HepG2 (cell line): ENCODE results near the gene KRTAP12-4. TPM values are rescaled to one million over a fixed set of nuclear protein-coding genes. Genes with fewer than 3 reads are reported as not detected.

Experiments used
- ATF4 ChIP-seq, 2 experiments: fragments of 450-650 bp in 1 of 2; sonication (generic) in 1 of 2; formaldehyde crosslinking; IDR thresholded peaks; 2 replicates each; pipeline versions ENCODE4 v1.5.0 to v1.8.0; 2020 to 2022; ENCODE audit warnings: mild to moderate bottlenecking in 1 of 2, missing genetic modification reagents in 1 of 2
- ELF3 ChIP-seq: IDR thresholded peaks from 2 replicates; pipeline ENCODE4 v1.6.1; 2016; ENCODE audit warnings: missing genetic modification reagents, missing compliant biosample characterization
- FOXC1 ChIP-seq: sonication (generic); formaldehyde crosslinking; IDR thresholded peaks from 2 replicates; pipeline ENCODE4 v1.8.0; 2022; ENCODE audit warnings: mild to moderate bottlenecking, missing genetic modification reagents, borderline replicate concordance
- HNRNPL ChIP-seq: fragments of 200-400 bp; formaldehyde crosslinking; IDR thresholded peaks from 2 replicates; pipeline ENCODE4 v1.6.1; 2017; ENCODE audit warnings: mild to moderate bottlenecking, low read depth, low read length
- IKZF1 ChIP-seq: fragments of 450-650 bp; IDR thresholded peaks from 2 replicates; pipeline ENCODE4 v1.7.1; 2016
- JUN ChIP-seq: sonication (generic); formaldehyde crosslinking; IDR thresholded peaks from 2 replicates; pipeline ENCODE4 v1.4.0; 2020; ENCODE audit warnings: mild to moderate bottlenecking, missing genetic modification reagents
- MED1 ChIP-seq: sonication (generic); formaldehyde crosslinking; IDR thresholded peaks from 2 replicates; pipeline ENCODE4 v1.4.0; 2020; ENCODE audit warnings: missing genetic modification reagents
- NFRKB ChIP-seq: fragments of 450-650 bp; IDR thresholded peaks from 2 replicates; pipeline ENCODE4 v1.6.1; 2017
- NFYB ChIP-seq: sonication (generic); formaldehyde crosslinking; IDR thresholded peaks from 2 replicates; pipeline ENCODE4 v1.4.0; 2020; ENCODE audit warnings: missing genetic modification reagents
- RFXAP ChIP-seq: sonication (generic); formaldehyde crosslinking; IDR thresholded peaks from 2 replicates; pipeline ENCODE4 v1.4.0; 2020; ENCODE audit warnings: missing genetic modification reagents, borderline replicate concordance
- SALL2 ChIP-seq: sonication (generic); formaldehyde crosslinking; IDR thresholded peaks from 2 replicates; pipeline ENCODE4 v1.8.1; 2023; ENCODE audit warnings: mild to moderate bottlenecking, missing genetic modification reagents, inconsistent platforms
- ZBTB26 ChIP-seq: IDR thresholded peaks from 2 replicates; pipeline ENCODE4 v1.6.1; 2016; ENCODE audit warnings: missing compliant biosample characterization, missing genetic modification reagents, borderline replicate concordance
- ZBTB7A ChIP-seq: sonication (generic); formaldehyde crosslinking; IDR thresholded peaks from 2 replicates; pipeline ENCODE4 v1.8.0; 2022; ENCODE audit warnings: mild to moderate bottlenecking, missing genetic modification reagents
- ZFP37 ChIP-seq: sonication (generic); formaldehyde crosslinking; IDR thresholded peaks from 2 replicates; pipeline ENCODE4 v1.4.0; 2020; ENCODE audit warnings: missing genetic modification reagents, borderline replicate concordance
- ZFX ChIP-seq: sonication (generic); formaldehyde crosslinking; IDR thresholded peaks from 2 replicates; pipeline ENCODE4 v1.4.0; 2020; ENCODE audit warnings: mild to moderate bottlenecking, low read depth, missing genetic modification reagents, moderate library complexity
- ZNF431 ChIP-seq: sonication (generic); formaldehyde crosslinking; IDR thresholded peaks from 2 replicates; pipeline ENCODE4 v1.9.0; 2022; ENCODE audit warnings: missing genetic modification reagents, low read depth, mild to moderate bottlenecking, borderline replicate concordance
- ZNF496 ChIP-seq: sonication (generic); formaldehyde crosslinking; IDR thresholded peaks from 2 replicates; pipeline ENCODE4 v1.8.1; 2023; ENCODE audit warnings: mild to moderate bottlenecking, moderate library complexity, missing genetic modification reagents; ENCODE audit not compliant: insufficient replicate concordance
- ZNF816 ChIP-seq: sonication (generic); formaldehyde crosslinking; IDR thresholded peaks from 2 replicates; pipeline ENCODE4 v1.8.0; 2022; ENCODE audit warnings: missing genetic modification reagents, mild to moderate bottlenecking, borderline replicate concordance
- ZZZ3 ChIP-seq: sonication (generic); formaldehyde crosslinking; IDR thresholded peaks from 2 replicates; pipeline ENCODE4 v1.4.0; 2020; ENCODE audit warnings: missing genetic modification reagents, mild to moderate bottlenecking, borderline replicate concordance
- polyA plus RNA-seq, 8 experiments: library from polyadenylated mRNA; depleted of rRNA in 3 of 8; stranded (reverse) in 7 of 8; unstranded in 1 of 8; fragments of >200 nt; fragmentation: Illumina TruSeq in 4 of 8; extraction: Trizol in 4 of 8; gene quantifications; 2 replicates each; pipeline versions ENCODE4 v1.2.1 to v1.2.3, GENCODE V29; 2011 to 2016; ENCODE audit warnings: low read depth in 4 of 8, missing spikeins in 1 of 8, mixed read lengths in 1 of 8; ENCODE audit not compliant: insufficient read depth in 1 of 8
- total RNA-seq, 5 experiments: library from RNA; depleted of rRNA; stranded (reverse); fragments of >200 nt; fragmentation: Illumina TruSeq; extraction: Trizol; gene quantifications; 2 replicates each; pipeline ENCODE4 v1.2.3, GENCODE V29; 2016; ENCODE audit warnings: low read depth in 1 of 5
- TF ChIP-seq, protein P1 (sequence below): sonication (generic); formaldehyde crosslinking; IDR thresholded peaks from 2 replicates; pipeline ENCODE4 v1.4.0; 2020; ENCODE audit warnings: mild to moderate bottlenecking, missing genetic modification reagents
- TF ChIP-seq, protein P2 (sequence below): sonication (generic); formaldehyde crosslinking; IDR thresholded peaks from 2 replicates; pipeline ENCODE4 v1.4.0; 2020; ENCODE audit warnings: low read depth, missing genetic modification reagents

KRTAP12-4 gene
- total and polyA plus RNA-seq, 2 of the 13 experiments (the other 11 are each of a cell fraction or from before 2014, with no cell fraction given): not detected

DNA sequence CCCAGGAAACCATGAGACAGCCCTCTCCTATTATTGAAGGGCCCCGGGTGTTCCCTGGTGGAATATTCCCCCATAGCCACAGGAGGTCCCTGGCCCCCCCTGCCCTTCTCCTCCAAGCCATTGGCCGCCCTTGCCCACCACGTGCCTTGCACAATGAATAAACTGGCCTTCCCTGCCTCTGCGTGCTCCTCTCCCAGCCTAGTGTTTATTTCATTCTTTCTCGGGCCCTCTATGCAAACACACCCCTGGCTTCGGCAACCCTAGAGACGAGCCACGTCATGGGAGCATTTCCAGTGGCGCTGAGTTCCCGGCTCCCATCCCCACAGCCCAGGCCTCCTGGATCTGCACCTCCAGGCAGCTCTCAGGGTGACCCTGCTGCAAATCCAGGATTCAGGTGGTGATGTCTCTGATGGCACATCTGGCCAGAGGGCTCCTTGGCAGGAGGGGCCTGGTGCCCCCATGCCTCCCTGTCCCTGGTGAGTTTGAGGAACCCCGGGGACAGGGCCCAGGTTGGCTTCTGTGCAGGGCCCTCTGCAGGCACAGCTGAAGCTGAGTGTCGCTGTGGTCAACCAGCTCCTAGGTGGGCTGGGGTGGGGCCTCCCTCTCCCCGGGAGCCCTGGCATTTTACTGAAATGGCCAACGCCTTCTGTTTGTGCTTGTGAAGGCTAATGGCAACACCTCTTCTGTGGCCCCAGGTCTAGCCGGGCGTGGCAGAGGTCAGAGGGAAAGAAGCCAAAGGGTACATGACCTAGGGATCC, 48.7 kb upstream of the KRTAP12-4 start (continued):
- TF ChIP-seq IKZF1 (no peak), NFRKB (no peak), ZBTB26 (CRISPR knock-in tag) (peak; percentile 81; the same call in 1 of the 2 replicates), ZNF431 (CRISPR knock-in tag) (peak; percentile 79; the same call in 1 of the 2 replicates), FOXC1 (peak; percentile 88; the same call in 1 of the 2 replicates), ZFP37 (peak; percentile 55; the same call in 1 of the 2 replicates), ZNF816 (no peak), JUN (CRISPR knock-in tag) (0 out of 2 replicates have a peak, but pooled peaks have one; percentile 20), ZBTB7A (peak; percentile 40; the same call in 1 of the 2 replicates), ELF3 (CRISPR knock-in tag) (peak; percentile 30; the same call in 1 of the 2 replicates), ZNF496 (CRISPR knock-in tag) (no peak), SALL2 (CRISPR knock-in tag) (no peak), ZFX (CRISPR knock-in tag) (peak; percentile 70), RFXAP (CRISPR knock-in tag) (peak; percentile 45; the same call in 1 of the 2 replicates), HNRNPL (no peak), ZZZ3 (0 out of 2 replicates have a peak, but pooled peaks have one; percentile 62), NFYB (CRISPR knock-in tag) (no peak; the same call in 1 of the 2 replicates), MED1 (CRISPR knock-in tag) (peak; percentile 61; the same call in 1 of the 2 replicates), ATF4 (CRISPR knock-in tag; IDR thresholded peaks at IDR 0.05) (peak in 1 of 2 experiments; percentile 74; a peak in 2 of 4 replicates)
- TF ChIP-seq, protein P1, sequence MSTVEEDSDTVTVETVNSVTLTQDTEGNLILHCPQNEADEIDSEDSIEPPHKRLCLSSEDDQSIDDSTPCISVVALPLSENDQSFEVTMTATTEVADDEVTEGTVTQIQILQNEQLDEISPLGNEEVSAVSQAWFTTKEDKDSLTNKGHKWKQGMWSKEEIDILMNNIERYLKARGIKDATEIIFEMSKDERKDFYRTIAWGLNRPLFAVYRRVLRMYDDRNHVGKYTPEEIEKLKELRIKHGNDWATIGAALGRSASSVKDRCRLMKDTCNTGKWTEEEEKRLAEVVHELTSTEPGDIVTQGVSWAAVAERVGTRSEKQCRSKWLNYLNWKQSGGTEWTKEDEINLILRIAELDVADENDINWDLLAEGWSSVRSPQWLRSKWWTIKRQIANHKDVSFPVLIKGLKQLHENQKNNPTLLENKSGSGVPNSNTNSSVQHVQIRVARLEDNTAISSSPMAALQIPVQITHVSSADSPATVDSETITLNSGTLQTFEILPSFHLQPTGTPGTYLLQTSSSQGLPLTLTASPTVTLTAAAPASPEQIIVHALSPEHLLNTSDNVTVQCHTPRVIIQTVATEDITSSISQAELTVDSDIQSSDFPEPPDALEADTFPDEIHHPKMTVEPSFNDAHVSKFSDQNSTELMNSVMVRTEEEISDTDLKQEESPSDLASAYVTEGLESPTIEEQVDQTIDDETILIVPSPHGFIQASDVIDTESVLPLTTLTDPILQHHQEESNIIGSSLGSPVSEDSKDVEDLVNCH (CRISPR knock-in tag): no peak
- TF ChIP-seq, protein P2, sequence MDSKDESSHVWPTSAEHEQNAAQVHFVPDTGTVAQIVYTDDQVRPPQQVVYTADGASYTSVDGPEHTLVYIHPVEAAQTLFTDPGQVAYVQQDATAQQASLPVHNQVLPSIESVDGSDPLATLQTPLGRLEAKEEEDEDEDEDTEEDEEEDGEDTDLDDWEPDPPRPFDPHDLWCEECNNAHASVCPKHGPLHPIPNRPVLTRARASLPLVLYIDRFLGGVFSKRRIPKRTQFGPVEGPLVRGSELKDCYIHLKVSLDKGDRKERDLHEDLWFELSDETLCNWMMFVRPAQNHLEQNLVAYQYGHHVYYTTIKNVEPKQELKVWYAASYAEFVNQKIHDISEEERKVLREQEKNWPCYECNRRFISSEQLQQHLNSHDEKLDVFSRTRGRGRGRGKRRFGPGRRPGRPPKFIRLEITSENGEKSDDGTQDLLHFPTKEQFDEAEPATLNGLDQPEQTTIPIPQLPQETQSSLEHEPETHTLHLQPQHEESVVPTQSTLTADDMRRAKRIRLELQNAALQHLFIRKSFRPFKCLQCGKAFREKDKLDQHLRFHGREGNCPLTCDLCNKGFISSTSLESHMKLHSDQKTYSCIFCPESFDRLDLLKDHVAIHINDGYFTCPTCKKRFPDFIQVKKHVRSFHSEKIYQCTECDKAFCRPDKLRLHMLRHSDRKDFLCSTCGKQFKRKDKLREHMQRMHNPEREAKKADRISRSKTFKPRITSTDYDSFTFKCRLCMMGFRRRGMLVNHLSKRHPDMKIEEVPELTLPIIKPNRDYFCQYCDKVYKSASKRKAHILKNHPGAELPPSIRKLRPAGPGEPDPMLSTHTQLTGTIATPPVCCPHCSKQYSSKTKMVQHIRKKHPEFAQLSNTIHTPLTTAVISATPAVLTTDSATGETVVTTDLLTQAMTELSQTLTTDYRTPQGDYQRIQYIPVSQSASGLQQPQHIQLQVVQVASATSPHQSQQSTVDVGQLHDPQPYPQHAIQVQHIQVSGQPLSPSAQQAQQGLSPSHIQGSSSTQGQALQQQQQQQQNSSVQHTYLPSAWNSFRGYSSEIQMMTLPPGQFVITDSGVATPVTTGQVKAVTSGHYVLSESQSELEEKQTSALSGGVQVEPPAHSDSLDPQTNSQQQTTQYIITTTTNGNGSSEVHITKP: 0 out of 2 replicates have a peak, but pooled peaks have one; percentile 22
